Prostate gland (tissue), 2 donors: Measurements from ENCODE around the gene RMI2. TPM values are rescaled to one million over a fixed set of nuclear protein-coding genes. Genes with fewer than 3 reads are reported as not detected.
"Not testable (repeated sequence)": the region's sequence is repeated elsewhere in the genome, so short reads cannot be mapped to it uniquely, and the experiment has no call there.

Source experiments
- DNase-seq: peaks from one replicate; pipeline ENCODE4 v3.0.0-alpha.2; 2019; ENCODE audit warnings: low spot score
- H3K27ac ChIP-seq, 2 donors: fragments of 200-600 bp; sonication (generic); 2 replicates each; pipeline ENCODE4 v1.5.1; 2017 to 2019
- H3K27me3 ChIP-seq: fragments of 200-600 bp; sonication (generic); replicated peaks from 2 replicates; pipeline ENCODE4 v1.5.1; 2019; ENCODE audit not compliant: insufficient read depth
- H3K36me3 ChIP-seq, 2 donors: fragments of 200-600 bp; sonication (generic); 1 replicate in 1 of 2; 2 replicates in 1 of 2; pipeline versions ENCODE4 v1.5.1 to v1.8.1; 2017 to 2019
- H3K4me1 ChIP-seq: fragments of 200-600 bp; sonication (generic); replicated peaks from 2 replicates; pipeline ENCODE4 v1.5.1; 2019
- H3K4me3 ChIP-seq, 2 donors: fragments of 200-600 bp; sonication (generic); 2 replicates each; pipeline ENCODE4 v1.5.1; 2017 to 2019
- H3K9me3 ChIP-seq: fragments of 200-600 bp; sonication (generic); 2 replicates; pipeline ENCODE4 v1.5.1; 2017
- CTCF ChIP-seq, 4 experiments: fragments of 200-600 bp in 2 of 4; fragments of 450-650 bp in 2 of 4; sonication (generic) in 2 of 4; IDR thresholded peaks; 1 replicate in 3 of 4; 2 replicates in 1 of 4; pipeline ENCODE4 v1.5.1; 2016 to 2019; ENCODE audit warnings: antibody characterized with exemption in 4 of 4, mild to moderate bottlenecking in 2 of 4, moderate library complexity in 2 of 4
- POLR2A ChIP-seq: fragments of 450-650 bp; IDR thresholded peaks from one replicate; pipeline ENCODE4 v1.6.1; 2016; ENCODE audit warnings: antibody characterized with exemption, mild to moderate bottlenecking
- POLR2AphosphoS5 ChIP-seq: sonication (generic); formaldehyde crosslinking; IDR thresholded peaks from one replicate; pipeline ENCODE4 v1.6.1; 2017; ENCODE audit warnings: antibody characterized with exemption
- WGBS: methylation state at CpG from one replicate; pipeline ENCODE4 v1.1.5; 2018; 5-methylcytosine and 5-hydroxymethylcytosine counted together
- intact Hi-C: fragments of 100-400 bp; cut with DNase I; formaldehyde crosslinking; loops from one replicate; pipeline ENCODE4 v1.14.2; 2022
- total RNA-seq, 2 donors: library from RNA; depleted of rRNA; stranded (reverse); fragments of >200 nt; gene quantifications; one replicate each; pipeline ENCODE4 v1.1.0, GENCODE V29; 2016

The RMI2 gene
- total RNA-seq, 2 donors from 2014 or later: 6.0 to 16.3 TPM

- intact Hi-C loops: no loop called here
- H3K27ac ChIP-seq: peak overlapping the region; percentile 49 to 55
- H3K9me3 ChIP-seq: no peaks in the 10 kb centered on the region
- no peaks in the 10 kb centered on the region for H3K27me3 ChIP-seq
- H3K4me3 ChIP-seq: no peak overlapping the region
- 78% methylated on average over 5 of the region's 5 CpGs for WGBS
- H3K36me3 ChIP-seq: no peaks in the 10 kb centered on the region
- TF ChIP-seq POLR2A (no peak), CTCF (IDR thresholded peaks at IDR 0.05) (no peak), POLR2AphosphoS5 (no peak)
- peaks cover 2% of the 10 kb centered on the region for H3K4me1 ChIP-seq
- DNase-seq: no peak
Measured at GRCh38 chr16:11298143-11298900, 46.9 kb upstream of the RMI2 start.

- DNase-seq, intact Hi-C loops, H3K9me3 ChIP-seq, H3K27me3 ChIP-seq, H3K4me3 ChIP-seq, H3K4me1 ChIP-seq, H3K27ac ChIP-seq, H3K36me3 ChIP-seq: not testable (repeated sequence)
- WGBS: 75% methylated on average over 13 of the region's 13 CpGs
Measured at GRCh38 chr16:11298950-11299547, 46.2 kb upstream of the RMI2 start.

GRCh38 chr16:11299865-11300559 lies 45.2 kb upstream of the RMI2 start:
- intact Hi-C loops: no loop called here
- TF ChIP-seq POLR2AphosphoS5: no peak
- TF ChIP-seq CTCF (IDR thresholded peaks at IDR 0.05): no peak
- no peak for TF ChIP-seq POLR2A
- Histone ChIP-seq H3K27ac (no peak overlapping the region), H3K9me3 (no peaks in the 10 kb centered on the region), H3K4me1 (peaks cover 2% of the 10 kb centered on the region), H3K4me3 (no peak overlapping the region), H3K36me3 (no peaks in the 10 kb centered on the region), H3K27me3 (no peaks in the 10 kb centered on the region)
- no peak for DNase-seq
- WGBS: 73% methylated on average over 6 of the region's 6 CpGs

GRCh38 chr16:11300560-11300892 lies 44.7 kb upstream of the RMI2 start:
- intact Hi-C loops: no loop called here
- WGBS: 72% methylated on average over 7 of the region's 7 CpGs
- DNase-seq: no peak
- peaks cover 2% of the 10 kb centered on the region for H3K4me1 ChIP-seq
- no peaks in the 10 kb centered on the region for H3K36me3 ChIP-seq
- TF ChIP-seq POLR2A: no peak
- no peak for TF ChIP-seq CTCF (IDR thresholded peaks at IDR 0.05)
- TF ChIP-seq POLR2AphosphoS5: no peak
- H3K9me3 ChIP-seq: no peaks in the 10 kb centered on the region
- H3K4me3 ChIP-seq: no peak overlapping the region
- H3K27me3 ChIP-seq: no peaks in the 10 kb centered on the region
- H3K27ac ChIP-seq: no peak overlapping the region

- H3K9me3 ChIP-seq: no peaks in the 10 kb centered on the region
- H3K4me1 ChIP-seq: peaks cover 2% of the 10 kb centered on the region
- no peaks in the 10 kb centered on the region for H3K27me3 ChIP-seq
- 69% methylated on average over 4 of the region's 4 CpGs for WGBS
- H3K27ac ChIP-seq: no peak overlapping the region
- TF ChIP-seq CTCF (IDR thresholded peaks at IDR 0.05): no peak
- TF ChIP-seq POLR2A: no peak
- TF ChIP-seq POLR2AphosphoS5: no peak
- intact Hi-C loops: no loop called here
- no peak overlapping the region for H3K4me3 ChIP-seq
- no peaks in the 10 kb centered on the region for H3K36me3 ChIP-seq
- no peak for DNase-seq
Measured at GRCh38 chr16:11301645-11302501, 43.4 kb upstream of the RMI2 start.
